Liver (tissue), 9 donors: ENCODE measurements around the gene ETAA1. TPM values are rescaled to one million over a fixed set of nuclear protein-coding genes. Genes with fewer than 3 reads are reported as not detected.

Experiments
- DNase-seq: peaks from one replicate; pipeline ENCODE4 v3.0.0-alpha.2; 2017; ENCODE audit warnings: low spot score
- H3K27ac ChIP-seq, 2 donors: one replicate each; pipeline ENCODE4 v1.7.0; 2013; ENCODE audit warnings: inconsistent platforms in 2 of 2, low read length in 2 of 2, control low read depth in 1 of 2, low read depth in 1 of 2, mild to moderate bottlenecking in 1 of 2
- H3K27me3 ChIP-seq, 4 donors: one replicate each; pipeline versions ENCODE4 v1.6.1 to v1.7.0; 2013; ENCODE audit warnings: low read length in 3 of 4, inconsistent platforms in 1 of 4, mild to moderate bottlenecking in 1 of 4, moderate library complexity in 1 of 4; ENCODE audit not compliant: control insufficient read depth in 4 of 4, insufficient read depth in 4 of 4
- H3K36me3 ChIP-seq, 4 donors: one replicate each; pipeline versions ENCODE4 v1.6.1 to v1.7.0; 2013; ENCODE audit warnings: low read length in 3 of 4, mild to moderate bottlenecking in 3 of 4, low read depth in 1 of 4, moderate library complexity in 1 of 4; ENCODE audit not compliant: control insufficient read depth in 4 of 4, insufficient read depth in 3 of 4
- H3K4me1 ChIP-seq, 4 donors: one replicate each; pipeline versions ENCODE4 v1.6.1 to v1.7.0; 2013; ENCODE audit warnings: low read length in 3 of 4, mild to moderate bottlenecking in 3 of 4, moderate library complexity in 1 of 4; ENCODE audit not compliant: control insufficient read depth in 4 of 4, insufficient read depth in 4 of 4
- H3K4me3 ChIP-seq, 3 donors: one replicate each; pipeline versions ENCODE4 v1.6.1 to v1.7.0; 2013; ENCODE audit warnings: low read length in 3 of 3, control low read depth in 1 of 3, low read depth in 1 of 3, mild to moderate bottlenecking in 1 of 3
- H3K9ac ChIP-seq, 2 donors: one replicate each; pipeline ENCODE4 v1.7.0; 2013; ENCODE audit warnings: low read length in 2 of 2, mild to moderate bottlenecking in 2 of 2, moderate library complexity in 2 of 2, control low read depth in 1 of 2, low read depth in 1 of 2
- H3K9me3 ChIP-seq, 4 donors: one replicate each; pipeline versions ENCODE4 v1.6.1 to v1.7.0; 2013; ENCODE audit warnings: low read length in 3 of 4; ENCODE audit not compliant: control insufficient read depth in 4 of 4
- ATF3 ChIP-seq: IDR thresholded peaks from 2 replicates; pipeline ENCODE4 v1.6.1; 2016; ENCODE audit warnings: antibody characterized with exemption
- CTCF ChIP-seq: fragments of 150-350 bp; IDR thresholded peaks from 2 replicates; pipeline ENCODE4 v1.5.1; 2017; ENCODE audit warnings: improper control_type of control experiment, low read depth, low read length; ENCODE audit not compliant: missing input control
- EGR1 ChIP-seq, 2 donors: IDR thresholded peaks; 2 replicates each; pipeline ENCODE4 v1.6.1; 2016 to 2018; ENCODE audit warnings: antibody characterized with exemption in 2 of 2, low read depth in 2 of 2
- FOXA1 ChIP-seq: IDR thresholded peaks from 2 replicates; pipeline ENCODE4 v1.6.1; 2016; ENCODE audit warnings: antibody characterized with exemption
- FOXA2 ChIP-seq: IDR thresholded peaks from 2 replicates; pipeline ENCODE4 v1.6.1; 2016; ENCODE audit warnings: antibody characterized with exemption
- GABPA ChIP-seq, 2 donors: IDR thresholded peaks in 1 of 2; conservative IDR thresholded peaks in 1 of 2; 2 replicates each; pipeline ENCODE4 v1.6.1; 2016; ENCODE audit warnings: antibody characterized with exemption in 2 of 2, mild to moderate bottlenecking in 1 of 2, moderate library complexity in 1 of 2
- HNF4A ChIP-seq, 2 donors: conservative IDR thresholded peaks; 2 replicates each; pipeline ENCODE4 v1.6.1; 2016; ENCODE audit warnings: antibody characterized with exemption in 2 of 2, mild to moderate bottlenecking in 2 of 2
- HNF4G ChIP-seq: IDR thresholded peaks from 2 replicates; pipeline ENCODE4 v1.6.1; 2016; ENCODE audit warnings: antibody characterized with exemption
- JUND ChIP-seq, 2 donors: IDR thresholded peaks; 2 replicates each; pipeline ENCODE4 v1.6.1; 2016; ENCODE audit warnings: antibody characterized with exemption in 2 of 2
- MAX ChIP-seq: IDR thresholded peaks from 2 replicates; pipeline ENCODE4 v1.6.1; 2016; ENCODE audit warnings: antibody characterized with exemption
- NR2F2 ChIP-seq: IDR thresholded peaks from 2 replicates; pipeline ENCODE4 v1.6.1; 2016; ENCODE audit warnings: antibody characterized with exemption
- RAD21 ChIP-seq, 2 donors: IDR thresholded peaks; 2 replicates each; pipeline ENCODE4 v1.6.1; 2016; ENCODE audit warnings: antibody characterized with exemption in 2 of 2, mild to moderate bottlenecking in 2 of 2
- REST ChIP-seq: IDR thresholded peaks from 2 replicates; pipeline ENCODE4 v1.6.1; 2016; ENCODE audit warnings: antibody characterized with exemption, mild to moderate bottlenecking
- RXRA ChIP-seq, 2 donors: IDR thresholded peaks; 2 replicates each; pipeline ENCODE4 v1.6.1; 2017 to 2018; ENCODE audit warnings: antibody characterized with exemption in 2 of 2, mild to moderate bottlenecking in 1 of 2
- TAF1 ChIP-seq: conservative IDR thresholded peaks from 2 replicates; pipeline ENCODE4 v1.6.1; 2016; ENCODE audit warnings: antibody characterized with exemption, mild to moderate bottlenecking
- YY1 ChIP-seq: IDR thresholded peaks from 2 replicates; pipeline ENCODE4 v1.6.1; 2016; ENCODE audit warnings: antibody characterized with exemption, mild to moderate bottlenecking
- ZBTB33 ChIP-seq: IDR thresholded peaks from 2 replicates; pipeline ENCODE4 v1.6.1; 2016; ENCODE audit warnings: antibody characterized with exemption
- WGBS: extraction: QIAGEN DNeasy Blood & Tissue Kit; methylation state at CpG from one replicate; pipeline ENCODE4 v1.1.7; 2013; 5-methylcytosine and 5-hydroxymethylcytosine counted together
- polyA plus RNA-seq, 2 donors: library from polyadenylated mRNA; stranded (reverse) in 1 of 2; unstranded in 1 of 2; fragments of 200-250 nt in 1 of 2; fragments of >200 nt in 1 of 2; fragmentation: Nextera tagmentation in 1 of 2; extraction: Ambion mirVana in 1 of 2; gene quantifications; one replicate each; pipeline versions ENCODE4 v1.2.1 to v1.2.3, GENCODE V29; 2013 to 2015
- total RNA-seq, 2 donors: library from RNA; depleted of rRNA; stranded (reverse); fragments of >200 nt; gene quantifications; one replicate each; pipeline ENCODE4 v1.2.3, GENCODE V29; 2014
- donor health status: healthy.
- donor health status: healthy.
- donor health status: healthy.
- donor health status: healthy.
- donor health status: healthy.

The ETAA1 gene
- total and polyA plus RNA-seq, 4 donors = 2.9 to 7.7 (median 4.9) TPM

- Histone ChIP-seq H3K9me3 (peaks cover 0 to 2% (median 0%) of the 10 kb centered on the region in 4 donors), H3K4me1 (no peaks in the 10 kb centered on the region), H3K27ac (no peak overlapping the region), H3K9ac (no peak overlapping the region), H3K4me3 (no peak overlapping the region), H3K36me3 (no peaks in the 10 kb centered on the region), H3K27me3 (no peaks in the 10 kb centered on the region)
- TF ChIP-seq TAF1 (no peak), YY1 (no peak), CTCF (no peak), EGR1 (IDR thresholded peaks at IDR 0.05; ENCODE audit: low read depth in 2 of 2) (no peak), ATF3 (no peak)
- no peak for DNase-seq
These were observed 30.2 kb upstream of the ETAA1 start for GRCh38 chr2:67366832-67367412.

- Histone ChIP-seq H3K27me3 (no peaks in the 10 kb centered on the region), H3K4me1 (no peaks in the 10 kb centered on the region), H3K4me3 (no peak overlapping the region), H3K27ac (no peak overlapping the region), H3K9ac (no peak overlapping the region), H3K36me3 (no peaks in the 10 kb centered on the region), H3K9me3 (peaks cover 0 to 6% (median 0%) of the 10 kb centered on the region in 4 donors)
- WGBS = 51% methylated on average over 2 of the region's 2 CpGs
- TF ChIP-seq MAX (no peak), ZBTB33 (no peak), JUND (IDR thresholded peaks at IDR 0.05) (no peak), HNF4A (conservative IDR thresholded peaks at IDR 0.05) (no peak), TAF1 (no peak), GABPA (IDR thresholded peaks at IDR 0.05 in 1 of 2, conservative IDR thresholded peaks at IDR 0.05 in 1 of 2) (no peak), ATF3 (no peak), RAD21 (IDR thresholded peaks at IDR 0.05) (no peak), CTCF (no peak), NR2F2 (no peak), YY1 (no peak), FOXA1 (no peak), FOXA2 (no peak), EGR1 (IDR thresholded peaks at IDR 0.05; ENCODE audit: low read depth in 2 of 2) (no peak), REST (no peak), HNF4G (no peak), RXRA (IDR thresholded peaks at IDR 0.05) (no peak)
- DNase-seq = no peak
These were observed 22.7 kb upstream of the ETAA1 start for GRCh38 chr2:67374481-67374880.
